ENCODE measurements around the gene USP30.

GRCh38 chr12:109085590-109085989 lies 33.2 kb downstream of the USP30 start:
- no peak for TF ChIP-seq CTCF (IDR thresholded peaks at IDR 0.05 in 2 of 3, conservative IDR thresholded peaks at IDR 0.05 in 1 of 3; ENCODE audit: control insufficient read depth in 2 of 3, extremely low read depth in 1 of 3, insufficient read depth in 1 of 3, low read depth in 3 of 3, low read length in 3 of 3)
- TF ChIP-seq, protein P1, sequence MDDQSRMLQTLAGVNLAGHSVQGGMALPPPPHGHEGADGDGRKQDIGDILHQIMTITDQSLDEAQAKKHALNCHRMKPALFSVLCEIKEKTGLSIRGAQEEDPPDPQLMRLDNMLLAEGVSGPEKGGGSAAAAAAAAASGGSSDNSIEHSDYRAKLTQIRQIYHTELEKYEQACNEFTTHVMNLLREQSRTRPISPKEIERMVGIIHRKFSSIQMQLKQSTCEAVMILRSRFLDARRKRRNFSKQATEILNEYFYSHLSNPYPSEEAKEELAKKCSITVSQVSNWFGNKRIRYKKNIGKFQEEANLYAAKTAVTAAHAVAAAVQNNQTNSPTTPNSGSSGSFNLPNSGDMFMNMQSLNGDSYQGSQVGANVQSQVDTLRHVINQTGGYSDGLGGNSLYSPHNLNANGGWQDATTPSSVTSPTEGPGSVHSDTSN (IDR thresholded peaks at IDR 0.05; ENCODE audit: insufficient replicate concordance, low read depth, low read length): no peak
- no peak for TF ChIP-seq GABPA (IDR thresholded peaks at IDR 0.05; ENCODE audit: low read depth)
- TF ChIP-seq CHD4 (IDR thresholded peaks at IDR 0.05): no peak
- TF ChIP-seq REST (IDR thresholded peaks at IDR 0.05; ENCODE audit: low read depth, low read length): no peak
- TF ChIP-seq, protein P2, sequence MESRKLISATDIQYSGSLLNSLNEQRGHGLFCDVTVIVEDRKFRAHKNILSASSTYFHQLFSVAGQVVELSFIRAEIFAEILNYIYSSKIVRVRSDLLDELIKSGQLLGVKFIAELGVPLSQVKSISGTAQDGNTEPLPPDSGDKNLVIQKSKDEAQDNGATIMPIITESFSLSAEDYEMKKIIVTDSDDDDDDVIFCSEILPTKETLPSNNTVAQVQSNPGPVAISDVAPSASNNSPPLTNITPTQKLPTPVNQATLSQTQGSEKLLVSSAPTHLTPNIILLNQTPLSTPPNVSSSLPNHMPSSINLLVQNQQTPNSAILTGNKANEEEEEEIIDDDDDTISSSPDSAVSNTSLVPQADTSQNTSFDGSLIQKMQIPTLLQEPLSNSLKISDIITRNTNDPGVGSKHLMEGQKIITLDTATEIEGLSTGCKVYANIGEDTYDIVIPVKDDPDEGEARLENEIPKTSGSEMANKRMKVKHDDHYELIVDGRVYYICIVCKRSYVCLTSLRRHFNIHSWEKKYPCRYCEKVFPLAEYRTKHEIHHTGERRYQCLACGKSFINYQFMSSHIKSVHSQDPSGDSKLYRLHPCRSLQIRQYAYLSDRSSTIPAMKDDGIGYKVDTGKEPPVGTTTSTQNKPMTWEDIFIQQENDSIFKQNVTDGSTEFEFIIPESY (IDR thresholded peaks at IDR 0.05): no peak
- TF ChIP-seq, protein P3, sequence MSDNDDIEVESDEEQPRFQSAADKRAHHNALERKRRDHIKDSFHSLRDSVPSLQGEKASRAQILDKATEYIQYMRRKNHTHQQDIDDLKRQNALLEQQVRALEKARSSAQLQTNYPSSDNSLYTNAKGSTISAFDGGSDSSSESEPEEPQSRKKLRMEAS (IDR thresholded peaks at IDR 0.05; ENCODE audit: low read depth, low read length): no peak
- TF ChIP-seq, protein P4, sequence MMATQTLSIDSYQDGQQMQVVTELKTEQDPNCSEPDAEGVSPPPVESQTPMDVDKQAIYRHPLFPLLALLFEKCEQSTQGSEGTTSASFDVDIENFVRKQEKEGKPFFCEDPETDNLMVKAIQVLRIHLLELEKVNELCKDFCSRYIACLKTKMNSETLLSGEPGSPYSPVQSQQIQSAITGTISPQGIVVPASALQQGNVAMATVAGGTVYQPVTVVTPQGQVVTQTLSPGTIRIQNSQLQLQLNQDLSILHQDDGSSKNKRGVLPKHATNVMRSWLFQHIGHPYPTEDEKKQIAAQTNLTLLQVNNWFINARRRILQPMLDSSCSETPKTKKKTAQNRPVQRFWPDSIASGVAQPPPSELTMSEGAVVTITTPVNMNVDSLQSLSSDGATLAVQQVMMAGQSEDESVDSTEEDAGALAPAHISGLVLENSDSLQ (IDR thresholded peaks at IDR 0.05): no peak
- TF ChIP-seq MEF2A (IDR thresholded peaks at IDR 0.05; ENCODE audit: insufficient read depth, low read depth, low read length): no peak
- TF ChIP-seq CEBPB (IDR thresholded peaks at IDR 0.05; ENCODE audit: borderline replicate concordance in 1 of 2, low read depth in 2 of 2, low read length in 2 of 2): no peak

All from GM12878 (cell line).